DOHH2 (cell line): ENCODE data around the gene RNASE2.

Experiments used
- EZH2phosphoT487 ChIP-seq: fragments of 200-600 bp; sonication (generic); IDR thresholded peaks from 2 replicates; pipeline ENCODE4 v1.6.1; 2017; ENCODE audit warnings: borderline replicate concordance, mild to moderate bottlenecking, antibody characterized with exemption, low read length, moderate library complexity, mixed read lengths
- TF ChIP-seq, protein P1 (sequence below): fragments of 200-600 bp; sonication (generic); IDR thresholded peaks from one replicate; pipeline ENCODE4 v1.5.1; 2014; ENCODE audit warnings: antibody characterized with exemption, mild to moderate bottlenecking, low read depth, low read length; ENCODE audit not compliant: poor library complexity, severe bottlenecking

DNA sequence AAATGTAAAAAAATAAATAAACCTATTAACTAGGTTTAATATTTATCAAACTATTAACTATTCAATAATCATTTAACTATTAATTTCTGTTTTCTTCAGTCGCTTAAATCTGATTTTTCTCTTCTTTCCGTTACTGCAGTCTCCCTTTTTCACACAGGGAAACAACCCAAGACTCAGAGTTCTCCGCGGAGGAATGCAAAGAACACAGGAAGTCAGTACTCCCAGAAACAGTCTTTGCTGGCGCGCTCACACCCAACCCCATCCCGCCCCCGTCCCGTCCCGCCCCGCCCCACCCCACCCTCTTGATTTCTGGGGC is 34.1 kb downstream of the RNASE2 start:
- TF ChIP-seq, protein P1, sequence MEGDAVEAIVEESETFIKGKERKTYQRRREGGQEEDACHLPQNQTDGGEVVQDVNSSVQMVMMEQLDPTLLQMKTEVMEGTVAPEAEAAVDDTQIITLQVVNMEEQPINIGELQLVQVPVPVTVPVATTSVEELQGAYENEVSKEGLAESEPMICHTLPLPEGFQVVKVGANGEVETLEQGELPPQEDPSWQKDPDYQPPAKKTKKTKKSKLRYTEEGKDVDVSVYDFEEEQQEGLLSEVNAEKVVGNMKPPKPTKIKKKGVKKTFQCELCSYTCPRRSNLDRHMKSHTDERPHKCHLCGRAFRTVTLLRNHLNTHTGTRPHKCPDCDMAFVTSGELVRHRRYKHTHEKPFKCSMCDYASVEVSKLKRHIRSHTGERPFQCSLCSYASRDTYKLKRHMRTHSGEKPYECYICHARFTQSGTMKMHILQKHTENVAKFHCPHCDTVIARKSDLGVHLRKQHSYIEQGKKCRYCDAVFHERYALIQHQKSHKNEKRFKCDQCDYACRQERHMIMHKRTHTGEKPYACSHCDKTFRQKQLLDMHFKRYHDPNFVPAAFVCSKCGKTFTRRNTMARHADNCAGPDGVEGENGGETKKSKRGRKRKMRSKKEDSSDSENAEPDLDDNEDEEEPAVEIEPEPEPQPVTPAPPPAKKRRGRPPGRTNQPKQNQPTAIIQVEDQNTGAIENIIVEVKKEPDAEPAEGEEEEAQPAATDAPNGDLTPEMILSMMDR, result no peak
- no peak for TF ChIP-seq EZH2phosphoT487
